ENCODE results near the gene EGFL7.

GRCh38 chr9:136682710-136683109 lies 20.0 kb downstream of the EGFL7 start:
- TF ChIP-seq CTCF (conservative IDR thresholded peaks at IDR 0.05 in 1 of 2, IDR thresholded peaks at IDR 0.05 in 1 of 2; ENCODE audit: extremely low read depth in 1 of 2, insufficient read depth in 1 of 2, low read depth in 1 of 2, low read length in 2 of 2) (no peak), EZH2 (IDR thresholded peaks at IDR 0.05; ENCODE audit: borderline replicate concordance, low read length) (no peak)
